ENCODE data around the gene STAMBP.

Gene STAMBP

DNA sequence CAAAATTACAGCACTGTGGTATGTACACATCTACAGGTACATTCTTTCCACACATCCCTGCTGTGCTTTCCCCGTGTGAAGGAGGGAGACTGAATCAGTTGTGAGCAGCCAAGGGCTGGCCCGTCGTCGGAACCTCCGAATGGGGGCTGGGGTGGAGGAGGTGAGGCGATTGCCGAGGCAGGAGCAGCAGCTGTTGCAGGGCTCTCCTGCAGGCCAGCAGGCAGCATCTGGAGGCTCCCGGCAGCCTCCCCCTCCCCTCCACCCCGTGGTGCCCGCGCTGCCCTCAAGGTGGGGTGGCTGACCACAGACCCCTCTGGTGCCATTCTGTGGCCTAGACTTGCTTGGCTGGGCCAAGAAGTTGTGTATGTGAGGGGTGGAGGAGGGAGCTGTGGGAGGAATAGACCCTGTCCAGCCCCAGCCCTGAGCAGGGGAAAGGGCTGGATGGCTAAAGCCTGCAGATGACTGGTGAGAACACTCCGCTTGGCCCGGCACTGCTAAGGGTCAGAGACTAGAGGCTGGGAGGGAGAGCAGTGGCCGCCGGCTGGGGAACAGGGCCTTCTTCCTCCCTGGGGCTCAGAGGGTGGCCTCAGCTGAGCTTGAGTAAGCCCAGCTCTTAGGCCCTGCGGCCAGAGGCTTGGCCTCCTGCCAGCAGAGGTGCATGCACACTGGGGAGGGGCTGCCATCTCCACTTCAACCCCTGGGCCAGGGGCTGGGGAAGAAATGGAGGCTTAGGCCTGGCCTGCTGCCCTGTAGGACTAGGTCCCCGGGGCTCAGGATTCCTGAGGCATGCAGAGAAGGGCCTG lies 7.6 kb downstream of the STAMBP start:
- H3K27ac ChIP-seq (ENCODE audit: low read depth, low read length), result no peak overlapping the region
- H3K9me2 ChIP-seq (replicated peaks; ENCODE audit: insufficient read depth, low read length), result no peaks in the 10 kb centered on the region
- H3K79me2 ChIP-seq (ENCODE audit: insufficient read depth, low read length), result peaks cover 12% of the 10 kb centered on the region
- H3K4me3 ChIP-seq (ENCODE audit: insufficient read depth, low read length, poor library complexity, severe bottlenecking), result no peak overlapping the region
- no peak overlapping the region for H2AFZ ChIP-seq (ENCODE audit: low read depth, low read length, severe bottlenecking)
- H3K4me2 ChIP-seq (ENCODE audit: low read depth, low read length, poor library complexity, severe bottlenecking), result no peak overlapping the region
- TF ChIP-seq EZH2phosphoT487 (conservative IDR thresholded peaks at IDR 0.05; ENCODE audit: low read length), result no peak
- TF ChIP-seq, protein P1, sequence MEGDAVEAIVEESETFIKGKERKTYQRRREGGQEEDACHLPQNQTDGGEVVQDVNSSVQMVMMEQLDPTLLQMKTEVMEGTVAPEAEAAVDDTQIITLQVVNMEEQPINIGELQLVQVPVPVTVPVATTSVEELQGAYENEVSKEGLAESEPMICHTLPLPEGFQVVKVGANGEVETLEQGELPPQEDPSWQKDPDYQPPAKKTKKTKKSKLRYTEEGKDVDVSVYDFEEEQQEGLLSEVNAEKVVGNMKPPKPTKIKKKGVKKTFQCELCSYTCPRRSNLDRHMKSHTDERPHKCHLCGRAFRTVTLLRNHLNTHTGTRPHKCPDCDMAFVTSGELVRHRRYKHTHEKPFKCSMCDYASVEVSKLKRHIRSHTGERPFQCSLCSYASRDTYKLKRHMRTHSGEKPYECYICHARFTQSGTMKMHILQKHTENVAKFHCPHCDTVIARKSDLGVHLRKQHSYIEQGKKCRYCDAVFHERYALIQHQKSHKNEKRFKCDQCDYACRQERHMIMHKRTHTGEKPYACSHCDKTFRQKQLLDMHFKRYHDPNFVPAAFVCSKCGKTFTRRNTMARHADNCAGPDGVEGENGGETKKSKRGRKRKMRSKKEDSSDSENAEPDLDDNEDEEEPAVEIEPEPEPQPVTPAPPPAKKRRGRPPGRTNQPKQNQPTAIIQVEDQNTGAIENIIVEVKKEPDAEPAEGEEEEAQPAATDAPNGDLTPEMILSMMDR (IDR thresholded peaks at IDR 0.05; ENCODE audit: insufficient read depth, low read length, poor library complexity, severe bottlenecking), result no peak
- H3K9ac ChIP-seq (ENCODE audit: low read length), result no peak overlapping the region
- H3K9me3 ChIP-seq (ENCODE audit: insufficient read depth, low read length), result no peaks in the 10 kb centered on the region
- peaks cover 17% of the 10 kb centered on the region for H3K36me3 ChIP-seq (ENCODE audit: low read length)
- H3K27me3 ChIP-seq (ENCODE audit: low read length), result no peaks in the 10 kb centered on the region
- H4K20me1 ChIP-seq (ENCODE audit: low read depth, low read length), result no peaks in the 10 kb centered on the region
- peaks cover 3% of the 10 kb centered on the region; the same call in 1 of the 2 replicates for H3F3A ChIP-seq (ENCODE audit: insufficient read depth)

DNA sequence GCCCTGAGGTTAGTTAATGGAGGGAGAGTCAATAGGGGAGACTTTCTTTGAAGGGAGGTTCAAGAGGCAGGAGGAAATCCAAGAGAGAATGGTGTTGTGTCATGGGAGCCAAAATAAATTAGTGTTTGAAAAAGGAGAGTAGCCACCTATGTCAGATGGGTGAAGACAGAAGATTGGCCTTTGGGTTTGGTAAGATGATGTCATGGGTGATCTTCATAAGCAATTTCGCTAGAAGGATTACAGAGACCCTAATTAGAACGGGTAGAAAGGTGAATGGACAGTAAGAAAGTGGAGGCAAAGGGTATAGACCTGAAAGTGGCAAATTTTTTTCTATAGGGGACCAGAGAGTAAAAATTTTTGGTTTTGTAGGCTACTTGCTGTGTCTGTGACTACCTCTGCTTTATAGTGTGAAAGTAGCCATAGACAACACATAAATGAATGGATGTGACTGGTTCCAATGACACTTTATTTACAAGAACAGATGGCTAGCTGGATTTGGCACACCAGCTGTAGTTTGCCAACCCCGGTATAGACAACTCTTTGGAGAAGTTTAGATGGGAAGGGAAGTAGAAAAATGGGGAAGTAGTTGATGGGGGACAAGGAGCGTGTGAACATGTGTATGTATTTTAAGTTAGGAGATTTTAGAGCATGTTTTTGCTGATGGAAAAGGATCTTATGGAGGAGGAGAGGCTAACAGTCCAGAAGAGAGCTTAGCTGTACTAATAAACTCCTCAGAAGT lies 9.3 kb downstream of the STAMBP start:
- H3K4me2 ChIP-seq (ENCODE audit: low read depth, low read length, poor library complexity, severe bottlenecking), result no peak overlapping the region
- H4K20me1 ChIP-seq (ENCODE audit: low read depth, low read length), result no peaks in the 10 kb centered on the region
- H3F3A ChIP-seq (ENCODE audit: insufficient read depth), result no peaks in the 10 kb centered on the region; the same call in 1 of the 2 replicates
- H3K36me3 ChIP-seq (ENCODE audit: low read length), result peaks cover 5% of the 10 kb centered on the region
- H3K9ac ChIP-seq (ENCODE audit: low read length), result no peak overlapping the region
- peaks cover 22% of the 10 kb centered on the region for H3K79me2 ChIP-seq (ENCODE audit: insufficient read depth, low read length)
- no peak for TF ChIP-seq EZH2phosphoT487 (conservative IDR thresholded peaks at IDR 0.05; ENCODE audit: low read length)
- TF ChIP-seq, protein P1 (IDR thresholded peaks at IDR 0.05; ENCODE audit: insufficient read depth, low read length, poor library complexity, severe bottlenecking), result no peak
- H3K27ac ChIP-seq (ENCODE audit: low read depth, low read length), result no peak overlapping the region
- H3K9me3 ChIP-seq (ENCODE audit: insufficient read depth, low read length), result no peaks in the 10 kb centered on the region
- H3K27me3 ChIP-seq (ENCODE audit: low read length), result no peaks in the 10 kb centered on the region
- no peak overlapping the region for H2AFZ ChIP-seq (ENCODE audit: low read depth, low read length, severe bottlenecking)
- no peaks in the 10 kb centered on the region for H3K9me2 ChIP-seq (replicated peaks; ENCODE audit: insufficient read depth, low read length)
- no peak overlapping the region for H3K4me3 ChIP-seq (ENCODE audit: insufficient read depth, low read length, poor library complexity, severe bottlenecking)

DNA sequence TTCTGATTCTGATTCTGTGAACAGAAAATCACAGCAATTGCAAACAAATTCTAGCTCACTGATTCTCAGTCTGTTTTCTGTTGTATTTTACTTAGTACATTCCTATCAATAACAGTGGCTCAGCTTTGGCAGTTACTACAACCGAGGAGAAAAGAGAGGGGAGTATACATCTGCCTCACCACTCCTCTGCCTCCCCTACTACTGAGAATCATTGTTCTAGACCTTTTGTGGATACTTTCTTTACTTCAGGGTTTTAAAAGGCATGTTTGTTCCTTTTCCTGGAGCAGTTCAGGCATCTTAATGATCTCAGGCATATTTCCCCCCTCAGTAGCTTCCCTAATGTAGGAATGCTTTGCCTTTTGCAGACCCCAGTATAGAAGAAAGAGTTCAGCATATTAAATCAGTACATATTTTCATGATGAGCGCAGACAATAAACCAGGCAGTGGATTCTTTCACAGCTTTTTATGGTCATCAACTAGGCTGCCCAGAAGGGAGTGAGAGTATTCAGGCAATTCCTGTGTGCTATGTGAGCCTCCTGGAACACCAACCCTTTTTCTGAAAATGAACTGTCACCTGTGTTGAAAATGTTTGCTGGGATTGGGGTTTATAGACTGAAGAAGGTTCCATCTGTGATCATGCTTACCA lies 10.3 kb downstream of the STAMBP start:
- Histone ChIP-seq H3K27me3 (ENCODE audit: low read length) (no peaks in the 10 kb centered on the region), H3K4me3 (ENCODE audit: insufficient read depth, low read length, poor library complexity, severe bottlenecking) (no peak overlapping the region), H3K9me2 (replicated peaks; ENCODE audit: insufficient read depth, low read length) (no peaks in the 10 kb centered on the region), H3K27ac (ENCODE audit: low read depth, low read length) (no peak overlapping the region), H3K9ac (ENCODE audit: low read length) (no peak overlapping the region), H4K20me1 (ENCODE audit: low read depth, low read length) (no peaks in the 10 kb centered on the region), H3K79me2 (ENCODE audit: insufficient read depth, low read length) (peaks cover 16% of the 10 kb centered on the region), H3K9me3 (ENCODE audit: insufficient read depth, low read length) (no peaks in the 10 kb centered on the region), H3K36me3 (ENCODE audit: low read length) (no peaks in the 10 kb centered on the region; the same call in 1 of the 2 replicates), H3F3A (ENCODE audit: insufficient read depth) (no peaks in the 10 kb centered on the region; the same call in 1 of the 2 replicates), H2AFZ (ENCODE audit: low read depth, low read length, severe bottlenecking) (no peak overlapping the region), H3K4me2 (ENCODE audit: low read depth, low read length, poor library complexity, severe bottlenecking) (no peak overlapping the region)
- no peak for TF ChIP-seq EZH2phosphoT487 (conservative IDR thresholded peaks at IDR 0.05; ENCODE audit: low read length)
- TF ChIP-seq, protein P1 (IDR thresholded peaks at IDR 0.05; ENCODE audit: insufficient read depth, low read length, poor library complexity, severe bottlenecking), result no peak

Data from SU-DHL-6 (cell line).